ENCODE results near the gene CARD9. TPM values are rescaled to one million over a fixed set of nuclear protein-coding genes. Genes with fewer than 3 reads are reported as not detected.

Gene CARD9
- total RNA-seq, 2 donors from 2014 or later, result 1.2 to 1.7 TPM

DNA sequence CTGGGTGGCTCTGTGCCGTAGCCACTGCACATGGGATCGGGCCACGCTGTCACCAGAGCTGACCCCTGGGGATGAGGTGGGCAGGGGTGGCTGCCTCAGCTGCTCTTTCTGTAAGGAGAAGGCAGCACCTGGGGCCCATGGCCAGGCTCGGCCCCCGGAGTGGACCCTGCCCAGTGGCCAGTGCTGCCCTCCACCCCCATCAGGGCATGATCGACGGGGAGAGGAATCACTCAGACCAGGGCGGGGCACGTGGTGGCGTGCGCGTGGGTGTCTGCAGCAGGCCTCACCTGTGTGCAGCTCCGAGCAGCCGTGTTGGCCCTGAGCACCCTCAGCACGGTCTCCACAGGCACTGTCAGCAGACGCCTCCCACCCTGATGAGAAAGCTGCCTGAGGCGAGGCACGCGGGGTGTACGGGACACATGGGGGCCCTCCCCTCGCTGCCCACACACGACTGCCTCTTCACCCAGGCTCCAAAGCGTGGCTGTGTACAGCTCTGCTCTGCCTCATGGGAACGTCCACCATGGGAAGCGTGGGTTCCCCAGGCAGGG, 8.6 kb upstream of the CARD9 start:
- no peak for DNase-seq
- Histone ChIP-seq H3K9ac (ENCODE audit: low read depth in 2 of 2, low read length in 2 of 2) (no peak overlapping the region), H3K27ac (no peak overlapping the region), H3K4me3 (no peak overlapping the region), H3K36me3 (no peaks in the 10 kb centered on the region), H3K9me3 (no peaks in the 10 kb centered on the region), H3K4me1 (no peaks in the 10 kb centered on the region), H3K27me3 (no peaks in the 10 kb centered on the region)
- TF ChIP-seq, protein P1, sequence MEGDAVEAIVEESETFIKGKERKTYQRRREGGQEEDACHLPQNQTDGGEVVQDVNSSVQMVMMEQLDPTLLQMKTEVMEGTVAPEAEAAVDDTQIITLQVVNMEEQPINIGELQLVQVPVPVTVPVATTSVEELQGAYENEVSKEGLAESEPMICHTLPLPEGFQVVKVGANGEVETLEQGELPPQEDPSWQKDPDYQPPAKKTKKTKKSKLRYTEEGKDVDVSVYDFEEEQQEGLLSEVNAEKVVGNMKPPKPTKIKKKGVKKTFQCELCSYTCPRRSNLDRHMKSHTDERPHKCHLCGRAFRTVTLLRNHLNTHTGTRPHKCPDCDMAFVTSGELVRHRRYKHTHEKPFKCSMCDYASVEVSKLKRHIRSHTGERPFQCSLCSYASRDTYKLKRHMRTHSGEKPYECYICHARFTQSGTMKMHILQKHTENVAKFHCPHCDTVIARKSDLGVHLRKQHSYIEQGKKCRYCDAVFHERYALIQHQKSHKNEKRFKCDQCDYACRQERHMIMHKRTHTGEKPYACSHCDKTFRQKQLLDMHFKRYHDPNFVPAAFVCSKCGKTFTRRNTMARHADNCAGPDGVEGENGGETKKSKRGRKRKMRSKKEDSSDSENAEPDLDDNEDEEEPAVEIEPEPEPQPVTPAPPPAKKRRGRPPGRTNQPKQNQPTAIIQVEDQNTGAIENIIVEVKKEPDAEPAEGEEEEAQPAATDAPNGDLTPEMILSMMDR (IDR thresholded peaks at IDR 0.05), result no peak
- intact Hi-C loops (cut with DNase I), result no loop called here

GRCh38 chr9:136381311-136381710, 7.8 kb upstream of the CARD9 start:
- no peak overlapping the region for H3K4me3 ChIP-seq
- H3K9ac ChIP-seq (ENCODE audit: low read depth in 2 of 2, low read length in 2 of 2), result no peak overlapping the region
- H3K36me3 ChIP-seq, result no peaks in the 10 kb centered on the region
- H3K4me1 ChIP-seq, result no peaks in the 10 kb centered on the region
- intact Hi-C loops (cut with DNase I), result no loop called here
- no peak overlapping the region for H3K27ac ChIP-seq
- TF ChIP-seq, protein P1 (IDR thresholded peaks at IDR 0.05), result no peak
- H3K9me3 ChIP-seq, result no peaks in the 10 kb centered on the region
- no peak for DNase-seq
- H3K27me3 ChIP-seq, result no peaks in the 10 kb centered on the region

DNA sequence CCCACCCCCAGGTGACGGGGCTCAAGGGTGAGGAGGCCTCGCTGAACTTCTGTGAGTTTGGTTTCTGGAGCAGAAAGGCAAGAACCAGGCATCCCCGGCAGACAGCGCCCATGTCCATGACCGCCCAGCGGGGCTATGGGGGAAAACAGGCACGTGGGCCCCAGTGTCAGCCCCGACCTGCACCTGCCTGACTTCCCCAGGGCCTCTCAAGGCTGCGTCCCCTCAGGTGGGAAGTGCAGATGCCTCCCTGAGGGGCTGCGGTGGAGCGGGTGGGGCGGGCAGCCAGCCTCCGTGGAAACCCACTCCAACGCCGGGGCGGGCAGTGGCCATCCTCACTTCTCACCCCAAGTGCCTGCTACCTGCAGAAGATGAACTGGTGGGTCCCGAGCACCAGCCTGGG, 6.9 kb upstream of the CARD9 start:
- Histone ChIP-seq H3K4me3 (no peak overlapping the region), H3K27ac (no peak overlapping the region), H3K36me3 (no peaks in the 10 kb centered on the region), H3K27me3 (no peaks in the 10 kb centered on the region), H3K9ac (ENCODE audit: low read depth in 2 of 2, low read length in 2 of 2) (no peak overlapping the region), H3K4me1 (no peaks in the 10 kb centered on the region), H3K9me3 (no peaks in the 10 kb centered on the region)
- intact Hi-C loops (cut with DNase I), result no loop called here
- TF ChIP-seq, protein P1 (IDR thresholded peaks at IDR 0.05), result no peak
- DNase-seq, result no peak

DNA sequence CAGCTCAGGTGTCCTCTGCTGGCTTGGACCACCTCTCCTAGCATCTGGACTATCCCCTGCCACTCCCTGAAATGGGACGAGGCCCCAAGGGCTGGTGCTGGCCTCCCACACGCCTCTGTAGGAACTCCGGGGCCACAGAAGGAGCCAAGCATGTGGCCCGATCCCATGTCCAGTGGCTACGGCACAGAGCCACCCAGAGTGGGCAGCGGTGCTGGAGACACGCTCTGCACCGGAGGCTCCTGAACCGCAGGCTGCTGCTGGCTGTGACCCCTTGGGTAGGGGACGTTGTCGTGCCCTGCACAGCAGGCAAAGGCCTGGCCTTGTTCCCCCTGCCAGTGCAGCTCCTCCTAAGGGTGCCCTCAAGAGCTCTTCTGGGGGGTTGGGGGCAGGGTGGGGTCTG, 6.4 kb upstream of the CARD9 start:
- TF ChIP-seq, protein P1 (IDR thresholded peaks at IDR 0.05), result no peak
- Histone ChIP-seq H3K9me3 (no peaks in the 10 kb centered on the region), H3K27me3 (no peaks in the 10 kb centered on the region), H3K4me3 (no peak overlapping the region), H3K4me1 (no peaks in the 10 kb centered on the region), H3K9ac (ENCODE audit: low read depth in 2 of 2, low read length in 2 of 2) (no peak overlapping the region), H3K27ac (no peak overlapping the region), H3K36me3 (no peaks in the 10 kb centered on the region)
- no peak for DNase-seq
- intact Hi-C loops (cut with DNase I), result no loop called here

- intact Hi-C loops (cut with DNase I), result no loop called here
- no peak for DNase-seq
- Histone ChIP-seq H3K4me3 (no peak overlapping the region), H3K9me3 (no peaks in the 10 kb centered on the region), H3K27me3 (no peaks in the 10 kb centered on the region), H3K9ac (ENCODE audit: low read depth in 2 of 2, low read length in 2 of 2) (no peak overlapping the region), H3K36me3 (no peaks in the 10 kb centered on the region), H3K27ac (no peak overlapping the region), H3K4me1 (no peaks in the 10 kb centered on the region)
- TF ChIP-seq, protein P1 (IDR thresholded peaks at IDR 0.05), result no peak
Measured at GRCh38 chr9:136379401-136379800, 5.9 kb upstream of the CARD9 start.

- no peak overlapping the region for H3K9ac ChIP-seq (ENCODE audit: low read depth in 2 of 2, low read length in 2 of 2)
- TF ChIP-seq, protein P1 (IDR thresholded peaks at IDR 0.05), result no peak
- H3K36me3 ChIP-seq, result no peaks in the 10 kb centered on the region
- H3K4me1 ChIP-seq, result no peaks in the 10 kb centered on the region
- DNase-seq, result no peak
- intact Hi-C loops (cut with DNase I), result no loop called here
- H3K27ac ChIP-seq, result no peak overlapping the region
- H3K4me3 ChIP-seq, result no peak overlapping the region
- no peaks in the 10 kb centered on the region for H3K27me3 ChIP-seq
- H3K9me3 ChIP-seq, result no peaks in the 10 kb centered on the region
Measured at GRCh38 chr9:136379003-136379287, 5.5 kb upstream of the CARD9 start.
